Astrocyte of the spinal cord (primary cell): ENCODE results near the gene OR5AL1.
"Not testable (repeated sequence)": the region's sequence is repeated elsewhere in the genome, so short reads cannot be mapped to it uniquely, and the experiment has no call there.

Source experiments
- DNase-seq: peaks from one replicate; pipeline ENCODE4 v3.0.0; 2011; ENCODE audit warnings: low read depth, low spot score
- H3K4me3 ChIP-seq: 2 replicates; pipeline ENCODE4 v1.5.1; 2011; ENCODE audit warnings: low read depth, mild to moderate bottlenecking, low read length, moderate library complexity
- CTCF ChIP-seq: IDR thresholded peaks from 2 replicates; pipeline ENCODE4 v1.5.1; 2012; ENCODE audit warnings: low read depth, mild to moderate bottlenecking, low read length, inconsistent platforms
- in situ Hi-C: cut with HindIII; loops from 2 replicates; pipeline ENCODE4 v1.10.0; 2017; ENCODE audit warnings: low sequenced_read_pairs

The OR5AL1 gene

GRCh38 chr11:56412396-56412795 is at the start of gene OR5AL1:
Gene OR5AL1, plus strand, starts transcription at chr11:56412696.
- DNase-seq = no peak
- in situ Hi-C loops = no loop called here
- TF ChIP-seq CTCF = no peak
- no peak within 1 kb of the TSS for H3K4me3 ChIP-seq

- H3K4me3 ChIP-seq = no peak within 1 kb of the TSS
- in situ Hi-C loops = no loop called here
- no peak for TF ChIP-seq CTCF
- DNase-seq = no peak
These were observed 37.2 kb upstream of the OR5AL1 start, which contains the start of gene OR8U1 for GRCh38 chr11:56375324-56375723. Gene OR8U1, plus strand, starts transcription at chr11:56375624. Its CDS starts 0 bp downstream, at chr11:56375624.

GRCh38 chr11:56380120-56380519 is 32.4 kb upstream of the OR5AL1 start:
- in situ Hi-C loops = no loop called here
- no peak overlapping the region for H3K4me3 ChIP-seq
- no peak for DNase-seq
- TF ChIP-seq CTCF = no peak

- TF ChIP-seq CTCF = no peak
- in situ Hi-C loops = no loop called here
- no peak overlapping the region for H3K4me3 ChIP-seq
- DNase-seq = no peak
These were observed 18.1 kb upstream of the OR5AL1 start for GRCh38 chr11:56394381-56394780.

- no peak for TF ChIP-seq CTCF
- DNase-seq = no peak
- in situ Hi-C loops = no loop called here
- H3K4me3 ChIP-seq = no peak overlapping the region
These were observed 16.4 kb upstream of the OR5AL1 start for GRCh38 chr11:56396047-56396446.

- DNase-seq, in situ Hi-C loops, H3K4me3 ChIP-seq: not testable (repeated sequence)
These were observed 10.5 kb upstream of the OR5AL1 start for GRCh38 chr11:56401858-56402461.

GRCh38 chr11:56404393-56404792 is 8.1 kb upstream of the OR5AL1 start:
- no peak for TF ChIP-seq CTCF
- no peak overlapping the region for H3K4me3 ChIP-seq
- no peak for DNase-seq
- in situ Hi-C loops = no loop called here
